WI38 (cell line): ENCODE results near the gene ACOT9.

Experiments
- H3K4me3 ChIP-seq: 2 replicates; pipeline ENCODE4 v1.5.1; 2011; ENCODE audit warnings: low read depth, mild to moderate bottlenecking, control low read depth, low read length
- CTCF ChIP-seq: IDR thresholded peaks from 2 replicates; pipeline ENCODE4 v1.5.1; 2012; ENCODE audit warnings: low read depth, mild to moderate bottlenecking, control low read depth, low read length

The ACOT9 gene

GRCh38 chrX:23729214-23729613 lies 13.9 kb downstream of the ACOT9 start:
- TF ChIP-seq CTCF = no peak
- H3K4me3 ChIP-seq = no peak overlapping the region

GRCh38 chrX:23727206-23727605 lies 15.9 kb downstream of the ACOT9 start:
- H3K4me3 ChIP-seq = no peak overlapping the region
- no peak for TF ChIP-seq CTCF

GRCh38 chrX:23726191-23726590 lies 16.9 kb downstream of the ACOT9 start:
- TF ChIP-seq CTCF = no peak
- no peak overlapping the region for H3K4me3 ChIP-seq

- no peak for TF ChIP-seq CTCF
- H3K4me3 ChIP-seq = no peak overlapping the region
Observed at GRCh38 chrX:23720117-23720677, 22.9 kb downstream of the ACOT9 start.

GRCh38 chrX:23705235-23705634 lies 37.8 kb downstream of the ACOT9 start:
- H3K4me3 ChIP-seq = no peak overlapping the region
- no peak for TF ChIP-seq CTCF

- TF ChIP-seq CTCF = no peak
- no peak overlapping the region for H3K4me3 ChIP-seq
Observed at GRCh38 chrX:23704673-23705206, 38.3 kb downstream of the ACOT9 start.

- TF ChIP-seq CTCF = no peak
- H3K4me3 ChIP-seq = no peak overlapping the region
Observed at GRCh38 chrX:23699636-23700194, 43.4 kb downstream of the ACOT9 start.
